A549 (cell line): ENCODE measurements around the gene FAM221A.

ENCODE experiments used
- TF ChIP-seq, protein P1 (sequence below): IDR thresholded peaks from 2 replicates; pipeline ENCODE4 v1.6.1; 2012
- TF ChIP-seq, protein P2 (sequence below): fragments of >200 bp; sonication (Bioruptor Twin); formaldehyde crosslinking; IDR thresholded peaks from 3 replicates; pipeline ENCODE4 v1.5.1; 2016
- TF ChIP-seq, protein P3 (sequence below): fragments of 250-450 bp; sonication (Bioruptor Pico); IDR thresholded peaks from 2 replicates; pipeline ENCODE4 v1.5.0; 2021; ENCODE audit warnings: mild to moderate bottlenecking, moderate library complexity, borderline replicate concordance

DNA sequence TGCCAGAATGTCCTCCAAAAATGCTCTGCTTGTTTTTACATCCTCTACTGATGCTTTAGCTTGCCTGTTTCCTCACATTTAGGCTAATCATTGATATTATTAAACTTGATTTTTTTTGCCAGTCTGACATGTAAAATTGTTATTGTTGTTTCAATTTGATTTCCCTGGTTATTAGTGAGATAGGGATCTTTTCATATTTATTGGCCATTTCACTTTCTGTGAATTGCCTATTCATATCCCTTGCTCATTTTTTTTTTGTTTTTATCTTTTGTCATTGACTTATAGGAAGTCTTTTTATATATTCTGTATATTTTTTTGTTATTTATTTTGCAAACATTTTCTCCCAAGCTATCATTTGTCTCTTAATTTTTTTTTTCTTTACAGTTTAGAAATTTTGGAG is 13.2 kb downstream of the FAM221A start:
- TF ChIP-seq, protein P1, sequence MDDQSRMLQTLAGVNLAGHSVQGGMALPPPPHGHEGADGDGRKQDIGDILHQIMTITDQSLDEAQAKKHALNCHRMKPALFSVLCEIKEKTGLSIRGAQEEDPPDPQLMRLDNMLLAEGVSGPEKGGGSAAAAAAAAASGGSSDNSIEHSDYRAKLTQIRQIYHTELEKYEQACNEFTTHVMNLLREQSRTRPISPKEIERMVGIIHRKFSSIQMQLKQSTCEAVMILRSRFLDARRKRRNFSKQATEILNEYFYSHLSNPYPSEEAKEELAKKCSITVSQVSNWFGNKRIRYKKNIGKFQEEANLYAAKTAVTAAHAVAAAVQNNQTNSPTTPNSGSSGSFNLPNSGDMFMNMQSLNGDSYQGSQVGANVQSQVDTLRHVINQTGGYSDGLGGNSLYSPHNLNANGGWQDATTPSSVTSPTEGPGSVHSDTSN = no peak
- TF ChIP-seq, protein P2, sequence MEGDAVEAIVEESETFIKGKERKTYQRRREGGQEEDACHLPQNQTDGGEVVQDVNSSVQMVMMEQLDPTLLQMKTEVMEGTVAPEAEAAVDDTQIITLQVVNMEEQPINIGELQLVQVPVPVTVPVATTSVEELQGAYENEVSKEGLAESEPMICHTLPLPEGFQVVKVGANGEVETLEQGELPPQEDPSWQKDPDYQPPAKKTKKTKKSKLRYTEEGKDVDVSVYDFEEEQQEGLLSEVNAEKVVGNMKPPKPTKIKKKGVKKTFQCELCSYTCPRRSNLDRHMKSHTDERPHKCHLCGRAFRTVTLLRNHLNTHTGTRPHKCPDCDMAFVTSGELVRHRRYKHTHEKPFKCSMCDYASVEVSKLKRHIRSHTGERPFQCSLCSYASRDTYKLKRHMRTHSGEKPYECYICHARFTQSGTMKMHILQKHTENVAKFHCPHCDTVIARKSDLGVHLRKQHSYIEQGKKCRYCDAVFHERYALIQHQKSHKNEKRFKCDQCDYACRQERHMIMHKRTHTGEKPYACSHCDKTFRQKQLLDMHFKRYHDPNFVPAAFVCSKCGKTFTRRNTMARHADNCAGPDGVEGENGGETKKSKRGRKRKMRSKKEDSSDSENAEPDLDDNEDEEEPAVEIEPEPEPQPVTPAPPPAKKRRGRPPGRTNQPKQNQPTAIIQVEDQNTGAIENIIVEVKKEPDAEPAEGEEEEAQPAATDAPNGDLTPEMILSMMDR = no peak
- TF ChIP-seq, protein P3, sequence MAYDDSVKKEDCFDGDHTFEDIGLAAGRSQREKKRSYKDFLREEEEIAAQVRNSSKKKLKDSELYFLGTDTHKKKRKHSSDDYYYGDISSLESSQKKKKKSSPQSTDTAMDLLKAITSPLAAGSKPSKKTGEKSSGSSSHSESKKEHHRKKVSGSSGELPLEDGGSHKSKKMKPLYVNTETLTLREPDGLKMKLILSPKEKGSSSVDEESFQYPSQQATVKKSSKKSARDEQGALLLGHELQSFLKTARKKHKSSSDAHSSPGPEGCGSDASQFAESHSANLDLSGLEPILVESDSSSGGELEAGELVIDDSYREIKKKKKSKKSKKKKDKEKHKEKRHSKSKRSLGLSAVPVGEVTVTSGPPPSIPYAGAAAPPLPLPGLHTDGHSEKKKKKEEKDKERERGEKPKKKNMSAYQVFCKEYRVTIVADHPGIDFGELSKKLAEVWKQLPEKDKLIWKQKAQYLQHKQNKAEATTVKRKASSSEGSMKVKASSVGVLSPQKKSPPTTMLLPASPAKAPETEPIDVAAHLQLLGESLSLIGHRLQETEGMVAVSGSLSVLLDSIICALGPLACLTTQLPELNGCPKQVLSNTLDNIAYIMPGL = no peak
